Ovary (tissue), 3 donors: Measurements from ENCODE around the gene ZSCAN5C.

Source experiments
- POLR2A ChIP-seq: fragments of 450-650 bp; IDR thresholded peaks from one replicate; pipeline ENCODE4 v1.6.1; 2017; ENCODE audit warnings: antibody characterized with exemption, mild to moderate bottlenecking, moderate library complexity
- TF ChIP-seq, protein P1 (sequence below), 3 donors: fragments of 450-650 bp in 2 of 3; fragments of 200-600 bp in 1 of 3; IDR thresholded peaks; one replicate each; pipeline versions ENCODE4 v1.5.1 to v1.8.0; 2016 to 2022; ENCODE audit warnings: antibody characterized with exemption in 3 of 3, mild to moderate bottlenecking in 1 of 3
- donor health status: DM: no; HTN: no; CAD: no.

GRCh38 chr19:56176881-56177280 is 25.2 kb upstream of the ZSCAN5C start:
- TF ChIP-seq, protein P1, sequence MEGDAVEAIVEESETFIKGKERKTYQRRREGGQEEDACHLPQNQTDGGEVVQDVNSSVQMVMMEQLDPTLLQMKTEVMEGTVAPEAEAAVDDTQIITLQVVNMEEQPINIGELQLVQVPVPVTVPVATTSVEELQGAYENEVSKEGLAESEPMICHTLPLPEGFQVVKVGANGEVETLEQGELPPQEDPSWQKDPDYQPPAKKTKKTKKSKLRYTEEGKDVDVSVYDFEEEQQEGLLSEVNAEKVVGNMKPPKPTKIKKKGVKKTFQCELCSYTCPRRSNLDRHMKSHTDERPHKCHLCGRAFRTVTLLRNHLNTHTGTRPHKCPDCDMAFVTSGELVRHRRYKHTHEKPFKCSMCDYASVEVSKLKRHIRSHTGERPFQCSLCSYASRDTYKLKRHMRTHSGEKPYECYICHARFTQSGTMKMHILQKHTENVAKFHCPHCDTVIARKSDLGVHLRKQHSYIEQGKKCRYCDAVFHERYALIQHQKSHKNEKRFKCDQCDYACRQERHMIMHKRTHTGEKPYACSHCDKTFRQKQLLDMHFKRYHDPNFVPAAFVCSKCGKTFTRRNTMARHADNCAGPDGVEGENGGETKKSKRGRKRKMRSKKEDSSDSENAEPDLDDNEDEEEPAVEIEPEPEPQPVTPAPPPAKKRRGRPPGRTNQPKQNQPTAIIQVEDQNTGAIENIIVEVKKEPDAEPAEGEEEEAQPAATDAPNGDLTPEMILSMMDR (IDR thresholded peaks at IDR 0.05), result no peak
- no peak for TF ChIP-seq POLR2A
